BLaER1 (cell line): ENCODE data around the gene RHOXF1.
"Not testable (repeated sequence)": the region's sequence is repeated elsewhere in the genome, so short reads cannot be mapped to it uniquely, and the experiment has no call there.

Experiments
- H3K27ac ChIP-seq: shearing (Covaris generic); formaldehyde crosslinking; 2 replicates; pipeline ENCODE4 v1.8.1; 2022
- H3K27me3 ChIP-seq: shearing (Covaris generic); formaldehyde crosslinking; 2 replicates; pipeline ENCODE4 v1.8.1; 2022
- H3K36me3 ChIP-seq: shearing (Covaris generic); formaldehyde crosslinking; 2 replicates; pipeline ENCODE4 v1.8.1; 2022
- H3K4me1 ChIP-seq: shearing (Covaris generic); formaldehyde crosslinking; 2 replicates; pipeline ENCODE4 v1.8.1; 2022
- H3K4me2 ChIP-seq: shearing (Covaris generic); formaldehyde crosslinking; 2 replicates; pipeline ENCODE4 v1.8.1; 2022
- H3K4me3 ChIP-seq: shearing (Covaris generic); formaldehyde crosslinking; 2 replicates; pipeline ENCODE4 v1.8.1; 2022
- H3K9ac ChIP-seq: shearing (Covaris generic); formaldehyde crosslinking; 2 replicates; pipeline ENCODE4 v1.8.1; 2022
- H3K9me3 ChIP-seq: shearing (Covaris generic); formaldehyde crosslinking; 2 replicates; pipeline ENCODE4 v1.8.1; 2022
- H4K20me1 ChIP-seq: shearing (Covaris generic); formaldehyde crosslinking; 2 replicates; pipeline ENCODE4 v1.8.1; 2022
- Cebpa-rat ChIP-seq: shearing (Covaris generic); IDR thresholded peaks from 2 replicates; pipeline ENCODE4 v1.8.1; 2022

Gene RHOXF1

GRCh38 chrX:120087289-120088017, 28.3 kb downstream of the RHOXF1 start:
- Histone ChIP-seq H3K4me2 (no peak overlapping the region), H3K9me3 (no peaks in the 10 kb centered on the region), H3K27me3 (no peaks in the 10 kb centered on the region), H3K4me3 (no peak overlapping the region), H3K27ac (no peak overlapping the region), H3K4me1 (no peaks in the 10 kb centered on the region), H4K20me1 (no peaks in the 10 kb centered on the region), H3K9ac (no peak overlapping the region), H3K36me3 (no peaks in the 10 kb centered on the region)
- TF ChIP-seq Cebpa-rat = no peak

DNA sequence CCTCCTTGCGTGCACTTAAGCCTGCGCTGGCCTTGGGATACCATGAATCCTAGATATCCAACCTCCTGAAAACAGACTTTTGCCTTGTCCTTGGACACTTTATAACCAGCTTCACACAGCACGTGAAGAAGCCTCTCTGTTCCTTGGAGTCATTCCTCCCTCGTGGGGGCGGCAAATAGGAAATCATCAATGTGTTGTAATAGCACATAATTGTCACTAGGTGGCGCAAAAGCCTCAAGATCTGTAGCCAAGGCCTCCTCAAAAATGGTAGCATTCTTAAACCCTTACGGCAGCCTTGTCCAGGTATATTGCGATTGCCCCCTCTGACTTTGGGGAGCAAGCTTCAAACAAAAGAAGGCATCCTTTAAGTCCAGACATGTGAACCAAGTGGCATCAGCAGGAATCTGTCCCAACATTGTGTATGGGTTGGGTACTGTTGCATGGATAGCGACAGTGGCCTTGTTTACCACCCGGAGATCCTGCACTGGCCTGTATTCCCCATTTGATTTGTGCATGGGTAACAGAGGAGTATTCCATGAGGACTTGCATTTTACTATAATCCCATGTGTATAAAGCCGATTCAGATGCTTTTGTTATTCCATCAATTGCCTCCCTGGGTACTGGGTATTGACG, 30.0 kb downstream of the RHOXF1 start:
- H3K27ac ChIP-seq, H3K27me3 ChIP-seq, H3K4me3 ChIP-seq, H3K36me3 ChIP-seq, H3K9me3 ChIP-seq, H4K20me1 ChIP-seq, H3K4me2 ChIP-seq, H3K4me1 ChIP-seq, H3K9ac ChIP-seq: not testable (repeated sequence)

DNA sequence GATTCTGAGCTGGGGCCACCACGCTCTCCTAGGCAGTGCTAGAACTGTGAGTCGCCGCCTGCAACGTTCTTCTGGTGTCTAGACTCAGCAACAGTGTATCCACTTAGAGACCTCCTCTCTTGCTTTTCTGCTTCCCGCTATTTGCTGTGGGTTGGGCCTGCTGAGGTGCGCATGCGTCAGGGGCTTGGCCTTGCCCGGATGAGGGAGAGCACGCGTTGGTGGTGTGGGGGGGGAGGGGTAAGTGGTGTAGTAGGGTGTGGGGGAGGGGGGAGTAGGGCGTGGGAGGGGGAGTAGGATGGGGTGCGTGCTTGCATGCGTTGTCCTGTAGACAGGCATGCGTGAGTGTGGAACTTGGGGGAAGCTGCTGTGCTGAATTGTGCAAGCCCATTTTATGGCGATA, 38.1 kb downstream of the RHOXF1 start, which contains the start of gene RHOXF2B:
RHOXF2B (minus strand) TSS at position 101 of the 400 bp plus-strand sequence. CDS start 138 bp downstream, outside the sequence.
- not testable (repeated sequence) for H3K9me3 ChIP-seq, H3K9ac ChIP-seq, H3K27me3 ChIP-seq, H3K4me3 ChIP-seq, H3K36me3 ChIP-seq, H3K4me1 ChIP-seq, H3K4me2 ChIP-seq, H3K27ac ChIP-seq, H4K20me1 ChIP-seq

DNA sequence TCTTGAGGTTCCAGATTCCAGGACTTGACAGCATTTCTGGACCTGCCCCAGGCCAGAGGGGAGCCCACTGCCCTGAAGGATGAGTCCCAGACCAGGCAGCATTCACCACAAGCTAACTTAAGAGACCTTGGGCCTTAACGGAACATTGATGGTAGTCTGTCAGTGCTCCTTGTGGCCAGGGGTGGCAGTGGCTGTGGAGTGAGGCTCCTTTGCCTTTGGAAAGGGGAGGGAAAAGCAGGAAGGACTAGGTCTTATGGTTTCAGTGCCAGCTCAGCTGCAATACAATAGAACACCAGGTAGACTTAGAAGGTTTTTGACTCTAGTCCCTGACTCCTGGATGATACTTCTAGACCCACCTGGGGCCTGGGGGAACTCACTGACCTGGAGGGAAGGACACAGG, 49.5 kb downstream of the RHOXF1 start:
- not testable (repeated sequence) for H3K4me3 ChIP-seq, H3K36me3 ChIP-seq, H3K9ac ChIP-seq, H3K27ac ChIP-seq, H3K27me3 ChIP-seq, H3K9me3 ChIP-seq, H3K4me2 ChIP-seq, H3K4me1 ChIP-seq, H4K20me1 ChIP-seq
